ENCODE measurements around the gene NSUN4.

Gene NSUN4

DNA sequence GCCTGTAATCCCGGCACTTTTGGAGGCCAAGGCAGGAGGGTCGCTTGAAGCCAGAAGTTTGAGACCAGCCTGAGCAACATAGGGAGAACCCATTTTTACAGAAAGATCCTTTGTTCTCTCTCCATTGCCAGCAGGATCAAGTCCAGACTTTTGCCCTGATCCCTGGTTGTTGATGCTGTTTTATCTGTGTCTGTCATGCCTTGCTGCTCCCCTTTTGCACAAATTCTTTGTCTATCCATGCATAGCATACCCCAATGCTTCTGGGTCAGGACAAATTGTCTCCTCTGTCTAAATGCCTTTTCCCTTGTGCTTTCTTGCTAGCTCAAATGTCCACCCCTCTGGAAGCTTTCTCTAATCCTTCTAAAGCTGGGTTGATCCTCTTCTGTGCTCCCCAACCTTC lies 28.2 kb downstream of the NSUN4 start:
- no peak for DNase-seq

DNA sequence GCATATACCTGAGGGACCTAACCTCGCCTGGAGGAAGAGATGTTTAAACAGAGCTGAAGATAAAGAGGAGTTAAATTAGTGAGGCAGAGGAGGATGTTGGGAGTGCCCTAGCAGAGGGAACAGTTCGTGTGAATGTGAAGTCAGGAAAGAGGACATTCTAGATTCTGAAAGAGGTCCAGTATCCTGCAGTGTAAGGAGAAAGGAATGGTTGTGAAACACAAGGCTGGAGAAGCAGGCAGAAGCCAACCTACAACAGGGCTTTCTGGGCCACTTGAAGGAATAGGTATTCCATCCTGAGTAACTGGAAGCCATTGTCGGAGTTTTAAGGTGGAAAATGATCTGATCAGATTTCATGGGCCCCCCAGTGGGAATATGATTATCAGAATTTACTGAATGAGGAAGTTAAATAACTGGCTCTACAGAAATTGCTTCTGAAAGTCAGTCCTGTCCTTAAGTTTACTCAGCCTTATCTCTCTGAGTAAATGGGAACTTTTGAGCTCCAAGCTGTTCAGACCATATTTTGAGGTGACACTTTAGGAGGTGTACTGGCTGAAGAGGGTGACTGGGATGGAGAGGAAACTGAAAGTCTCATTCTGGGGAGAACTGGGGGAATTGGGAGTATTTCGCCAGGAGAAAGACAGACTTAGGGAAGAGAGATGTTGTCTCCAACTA lies 29.1 kb downstream of the NSUN4 start:
- no peak for DNase-seq

DNA sequence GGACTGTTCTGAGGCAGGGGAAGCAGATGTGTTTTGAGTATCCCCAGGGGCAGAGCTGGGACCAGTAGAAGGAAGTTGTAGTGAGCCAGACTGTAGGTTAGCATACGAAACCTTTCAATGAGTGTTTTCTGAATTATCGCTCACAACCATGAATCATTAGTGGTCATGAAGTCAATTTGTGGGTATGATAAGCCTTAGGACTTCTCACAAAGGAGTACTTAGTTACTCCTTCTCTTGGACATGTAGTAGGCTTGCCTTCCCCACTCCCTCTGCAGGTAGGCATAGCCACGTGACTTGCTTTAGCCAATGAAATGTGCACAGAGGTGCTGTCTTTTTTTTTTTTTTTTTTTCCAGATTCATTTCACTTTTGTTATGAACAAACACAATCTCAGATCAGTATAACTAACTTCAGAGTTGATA lies 29.6 kb downstream of the NSUN4 start:
- DNase-seq = no peak

DNA sequence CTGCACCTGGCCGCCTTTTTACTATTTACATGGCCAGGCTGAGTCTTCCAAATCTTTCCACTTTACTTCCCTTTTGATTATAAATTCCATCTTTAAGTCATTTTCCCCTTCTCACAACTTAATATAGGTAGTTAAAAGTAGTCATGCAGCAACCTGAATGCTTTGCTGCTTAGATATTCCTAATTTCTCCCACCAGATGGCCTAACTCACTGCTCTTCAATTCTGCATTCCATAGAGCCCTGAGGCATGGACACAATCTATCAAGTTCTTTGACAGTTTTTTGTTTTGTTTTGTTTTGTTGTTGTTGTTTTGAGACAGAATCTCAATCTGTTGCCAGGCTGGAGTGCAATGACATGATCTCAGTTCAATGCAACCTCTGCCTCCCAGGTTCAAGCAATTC lies 31.8 kb downstream of the NSUN4 start:
- no peak for DNase-seq

DNA sequence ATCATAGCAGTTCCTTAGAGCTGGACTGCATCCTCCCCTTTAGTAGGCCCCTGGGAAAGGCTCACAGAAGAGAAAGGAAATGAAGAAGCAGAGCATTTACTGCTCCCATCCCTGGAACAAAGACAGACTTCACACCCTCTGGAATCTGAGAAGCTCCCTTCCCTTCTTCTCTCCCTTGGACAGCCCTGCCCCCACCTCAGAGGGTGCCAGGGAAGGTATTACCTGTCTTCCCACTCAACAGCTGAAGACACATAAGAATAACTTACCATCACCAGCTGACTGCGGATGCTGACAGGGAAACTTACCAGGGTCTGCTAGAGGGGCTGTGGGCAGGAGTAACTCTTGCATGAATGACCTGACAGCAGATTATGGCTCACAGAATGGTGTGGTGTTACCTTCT lies 39.4 kb downstream of the NSUN4 start:
- no peak for DNase-seq

DNA sequence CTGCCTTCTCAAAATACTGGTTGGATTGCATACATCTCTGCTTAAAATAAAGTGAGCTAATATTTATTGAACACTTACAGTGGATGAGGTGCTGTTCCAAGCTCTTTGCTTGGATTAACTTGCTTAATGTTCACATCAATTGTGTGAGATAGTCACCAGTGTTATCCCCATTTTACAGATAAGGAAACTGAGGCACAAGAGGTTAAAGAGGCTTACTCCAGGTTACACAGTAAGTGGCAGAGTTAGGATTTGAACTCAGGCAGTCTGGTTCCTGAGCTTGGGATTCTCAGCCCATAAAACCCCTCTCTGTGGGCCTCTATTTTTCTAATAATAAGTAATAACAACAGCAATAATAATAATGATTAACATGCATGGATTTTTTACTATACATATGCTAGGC lies 39.9 kb downstream of the NSUN4 start:
- DNase-seq = no peak

DNA sequence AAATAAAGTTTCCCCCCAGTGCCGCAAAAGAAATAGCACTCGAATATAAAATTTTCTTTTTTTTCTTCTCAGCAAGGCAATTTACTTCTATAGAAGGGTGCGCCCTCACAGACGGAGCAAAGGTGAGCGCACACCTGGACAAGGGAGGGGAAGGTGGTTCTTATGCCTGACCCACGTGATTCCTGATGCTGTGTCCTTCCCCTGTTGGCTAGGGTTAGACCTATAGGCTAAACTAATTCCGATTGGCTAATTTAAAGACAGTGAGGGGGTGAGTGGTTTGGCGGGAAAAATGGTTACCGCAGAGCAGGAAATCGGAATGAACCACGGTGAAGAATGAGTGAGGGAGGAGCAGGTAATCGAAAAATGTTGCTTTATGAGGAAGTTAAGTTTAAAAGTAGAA lies 52.9 kb downstream of the NSUN4 start:
- no peak for DNase-seq

DNA sequence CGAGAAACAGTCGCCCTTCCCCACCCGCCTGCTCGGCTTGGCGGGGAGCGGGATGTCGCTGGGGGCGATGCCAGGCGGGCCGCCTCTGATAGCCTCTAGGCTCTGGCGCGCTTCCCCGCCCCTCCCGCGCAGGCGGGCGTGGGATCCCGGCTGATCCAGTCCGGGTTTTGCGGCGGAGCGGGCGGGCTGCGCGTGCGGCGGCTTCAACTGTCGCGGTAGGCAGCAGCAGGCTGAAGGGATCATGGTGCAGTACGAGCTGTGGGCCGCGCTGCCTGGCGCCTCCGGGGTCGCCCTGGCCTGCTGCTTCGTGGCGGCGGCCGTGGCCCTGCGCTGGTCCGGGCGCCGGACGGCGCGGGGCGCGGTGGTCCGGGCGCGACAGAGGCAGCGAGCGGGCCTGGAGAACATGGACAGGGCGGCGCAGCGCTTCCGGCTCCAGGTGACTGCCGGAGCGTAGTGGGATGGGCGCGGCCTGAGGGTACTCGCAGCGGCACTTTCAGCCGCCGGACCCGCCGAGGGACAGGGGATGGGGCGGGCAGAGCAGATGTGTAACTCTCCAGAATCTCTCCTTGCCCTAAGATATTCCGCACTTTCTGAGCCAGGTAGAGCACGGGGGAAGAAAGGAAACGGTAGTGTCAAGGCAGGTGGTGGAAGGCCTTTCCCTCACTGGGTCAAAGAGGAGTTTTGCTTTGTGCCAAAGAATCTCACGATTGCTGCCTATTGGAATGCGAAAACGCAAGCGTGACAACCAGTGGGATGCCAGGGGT lies 53.7 kb downstream of the NSUN4 start, which contains the start of gene FAAH:
Gene FAAH (plus strand): TSS at position 210 of the 764 bp plus-strand sequence. CDS start 32 bp downstream, at position 242.
- DNase-seq = no peak

DNA sequence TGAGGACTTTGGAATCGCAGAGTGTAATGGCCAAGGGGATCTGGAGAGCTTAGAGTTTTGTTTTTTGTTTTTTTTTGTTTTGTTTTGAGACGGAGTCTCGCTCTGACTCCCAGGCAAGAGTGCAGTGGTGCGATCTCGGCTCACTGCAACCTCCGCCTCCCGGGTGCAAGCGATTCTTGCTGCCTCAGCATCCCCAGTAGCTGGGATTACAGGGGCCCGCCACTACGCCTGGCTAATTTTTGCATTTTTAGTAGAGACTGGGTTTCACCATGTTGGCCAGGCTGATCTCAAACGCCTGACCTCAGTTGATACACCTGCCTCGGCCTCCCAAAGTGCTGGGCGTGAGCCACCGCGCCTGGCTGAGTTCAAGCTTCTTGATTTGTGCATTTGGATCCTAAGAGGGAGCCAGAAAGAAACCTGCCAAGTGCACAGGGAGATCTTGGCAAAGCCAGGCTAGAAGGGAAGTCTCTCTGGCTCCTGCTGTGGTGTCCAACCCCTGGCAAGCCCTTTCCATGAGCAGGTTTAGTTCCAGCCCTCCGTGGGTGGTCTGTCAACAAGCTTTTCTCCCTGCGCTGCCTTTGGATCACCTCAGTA lies 54.4 kb downstream of the NSUN4 start:
- DNase-seq = no peak

DNA sequence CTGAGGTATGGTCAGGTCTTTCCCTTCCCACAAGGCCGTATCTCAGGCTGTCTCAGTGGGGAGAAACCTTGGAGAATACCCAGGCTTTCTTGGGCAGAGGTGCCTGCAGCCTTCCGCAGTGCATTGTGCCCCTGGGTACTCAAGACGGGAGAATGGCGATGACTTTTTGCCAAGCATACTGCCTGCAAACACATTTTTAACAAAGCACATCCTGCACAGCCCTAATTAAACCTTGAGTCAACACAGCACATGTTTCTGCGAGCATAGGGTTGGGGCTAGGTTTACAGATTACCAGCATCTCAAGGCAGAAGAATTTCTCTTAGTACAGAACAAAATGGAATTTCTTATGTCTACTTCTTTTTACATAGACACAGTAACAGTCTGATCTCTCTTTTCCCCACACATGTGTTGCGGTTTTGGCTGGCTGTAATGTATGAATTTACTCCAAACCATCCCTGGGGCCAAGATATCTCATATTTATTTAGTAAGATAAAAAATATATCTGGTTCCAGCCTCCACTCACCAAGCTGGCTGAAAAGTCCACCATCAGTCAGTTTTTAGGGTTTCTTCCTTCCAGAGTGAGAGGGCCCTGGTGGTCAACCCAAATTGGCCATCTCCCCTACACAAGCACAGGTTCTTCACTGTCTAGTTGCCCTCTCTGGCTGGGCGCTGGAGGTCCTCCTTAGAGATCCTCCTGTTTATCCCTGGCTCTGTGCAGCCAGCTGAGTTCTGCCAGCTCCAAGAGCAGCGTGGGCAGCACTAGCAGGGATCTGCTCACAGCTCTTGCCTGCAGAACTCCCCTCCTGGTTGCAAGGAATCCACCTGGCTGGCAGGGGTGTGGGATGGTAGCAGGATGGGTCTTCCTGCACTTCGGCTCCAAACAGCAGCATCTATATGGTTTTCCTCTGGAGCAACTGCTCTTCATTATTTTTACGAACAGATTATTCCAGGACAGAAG lies 56.1 kb downstream of the NSUN4 start:
- DNase-seq = no peak

DNA sequence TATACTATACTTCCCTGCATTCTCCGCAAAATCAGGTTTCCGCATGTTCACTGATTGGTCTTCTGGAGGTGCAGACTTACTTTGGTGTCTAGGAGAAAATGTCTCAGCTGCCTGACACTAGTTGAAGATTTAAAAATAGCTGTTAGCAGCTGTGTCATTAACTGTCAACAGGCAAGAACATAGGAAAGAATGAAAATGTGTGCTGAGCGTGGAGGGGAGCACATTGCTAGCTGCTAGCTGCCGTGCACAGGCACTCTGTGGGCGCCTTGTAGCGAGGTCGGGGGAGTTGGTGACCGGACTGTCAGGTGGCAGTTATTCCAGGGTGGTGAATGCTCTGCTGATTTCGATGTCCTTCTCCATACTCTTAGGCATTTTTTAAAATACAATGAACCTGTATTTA lies 58.7 kb downstream of the NSUN4 start:
- DNase-seq = no peak

DNA sequence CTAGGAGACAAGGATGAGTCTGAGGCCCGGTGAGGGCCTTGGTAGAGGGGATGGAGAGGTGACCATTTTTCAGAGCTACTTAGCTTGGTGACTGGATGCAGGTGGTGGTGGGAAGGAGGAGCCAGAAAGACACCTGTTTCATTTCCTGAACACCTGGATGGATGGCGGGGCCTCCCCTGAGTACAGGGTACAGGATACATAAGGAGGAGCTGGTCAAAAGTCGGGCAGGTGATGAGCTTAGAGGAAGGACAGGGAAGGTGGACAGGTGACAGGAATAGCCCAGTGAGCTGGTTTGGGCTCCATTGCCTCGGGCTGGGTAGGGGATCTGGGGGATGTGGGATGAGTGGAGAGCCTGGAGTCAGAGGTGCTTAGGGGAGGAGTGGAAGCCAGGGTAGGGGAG lies 59.8 kb downstream of the NSUN4 start:
- no peak for DNase-seq

DNA sequence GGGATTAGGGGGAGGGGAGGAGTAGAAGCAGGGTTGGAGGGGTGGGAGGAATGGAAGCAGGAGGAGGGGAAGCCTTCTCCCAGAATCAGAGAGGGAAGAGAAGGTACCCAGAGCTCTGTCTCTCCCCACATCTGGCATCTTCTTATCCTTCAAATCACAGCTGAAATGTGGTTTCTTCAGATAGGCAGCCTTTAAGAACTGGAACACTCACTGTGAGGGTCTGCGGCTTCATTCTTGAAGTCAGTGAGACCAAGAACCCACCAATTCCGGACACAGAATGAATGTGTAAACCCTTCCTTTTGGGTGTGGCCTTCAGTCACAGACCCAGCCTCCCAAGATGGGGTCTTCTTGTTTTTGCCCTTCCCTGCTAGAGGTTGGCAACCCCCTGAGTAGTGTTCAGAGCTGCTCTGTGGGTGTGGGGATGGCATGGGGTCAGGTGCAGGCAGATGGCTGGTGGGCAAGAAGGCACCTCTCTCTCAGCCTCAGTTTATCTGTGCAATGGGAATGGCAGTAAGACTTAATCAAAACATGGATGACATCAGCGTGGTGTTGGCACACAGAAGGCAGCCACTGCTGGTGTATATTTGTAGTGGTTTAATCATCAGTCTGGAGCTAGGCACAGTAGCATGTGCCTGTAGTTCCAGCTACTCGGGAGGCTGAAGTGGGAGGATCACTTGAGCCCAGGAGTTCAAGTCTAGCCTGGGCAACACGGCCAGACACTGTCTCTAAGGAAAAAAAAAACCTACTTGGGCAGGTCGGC lies 60.7 kb downstream of the NSUN4 start:
- no peak for DNase-seq

DNA sequence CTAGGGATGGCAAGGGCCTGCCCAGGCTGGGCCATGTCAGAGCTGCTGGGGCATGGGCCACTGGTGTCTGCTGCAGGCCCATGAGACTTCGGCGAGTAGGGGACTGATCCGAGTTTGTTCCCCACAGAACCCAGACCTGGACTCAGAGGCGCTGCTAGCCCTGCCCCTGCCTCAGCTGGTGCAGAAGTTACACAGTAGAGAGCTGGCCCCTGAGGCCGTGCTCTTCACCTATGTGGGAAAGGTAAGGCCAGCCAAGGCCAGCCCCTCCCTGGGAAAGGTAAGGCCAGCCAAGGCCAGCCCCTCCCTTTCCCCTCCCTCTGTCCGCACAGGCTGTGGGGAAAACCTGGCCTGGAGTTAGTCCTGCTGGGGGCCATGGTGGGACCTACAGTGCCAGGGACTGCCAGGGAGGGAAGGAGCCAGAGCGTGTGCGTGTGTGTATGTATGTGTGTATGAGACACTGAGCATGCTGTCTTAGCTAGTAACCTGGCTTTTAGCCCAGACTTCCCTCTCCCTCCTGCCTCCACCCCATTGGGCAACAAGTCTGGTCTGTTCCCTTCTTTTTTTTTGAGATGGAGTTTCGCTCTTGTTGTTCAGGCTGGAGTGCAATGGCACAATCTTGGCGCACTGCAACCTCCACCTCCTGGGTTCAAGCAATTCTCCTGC lies 61.5 kb downstream of the NSUN4 start:
- DNase-seq = no peak

DNA sequence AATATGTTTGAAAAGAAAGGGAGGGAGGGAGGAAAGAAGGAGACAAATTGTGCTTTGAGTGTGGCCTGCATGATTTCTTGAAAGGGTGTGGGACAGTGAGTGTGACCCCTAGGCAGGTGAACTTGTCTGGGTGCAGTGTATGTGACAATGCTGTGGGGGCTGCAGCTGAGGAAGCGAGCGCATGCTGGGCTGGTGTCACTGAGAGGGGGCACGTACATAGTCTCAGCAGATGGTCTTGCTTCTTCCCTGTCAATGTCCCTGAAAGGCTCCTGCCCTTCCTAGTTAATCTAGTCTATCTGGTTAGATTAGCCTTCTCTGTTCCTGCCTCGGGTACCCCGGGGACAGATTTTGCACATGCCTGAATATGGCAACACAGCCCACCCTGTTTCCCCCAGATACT lies 63.3 kb downstream of the NSUN4 start:
- no peak for DNase-seq

DNA sequence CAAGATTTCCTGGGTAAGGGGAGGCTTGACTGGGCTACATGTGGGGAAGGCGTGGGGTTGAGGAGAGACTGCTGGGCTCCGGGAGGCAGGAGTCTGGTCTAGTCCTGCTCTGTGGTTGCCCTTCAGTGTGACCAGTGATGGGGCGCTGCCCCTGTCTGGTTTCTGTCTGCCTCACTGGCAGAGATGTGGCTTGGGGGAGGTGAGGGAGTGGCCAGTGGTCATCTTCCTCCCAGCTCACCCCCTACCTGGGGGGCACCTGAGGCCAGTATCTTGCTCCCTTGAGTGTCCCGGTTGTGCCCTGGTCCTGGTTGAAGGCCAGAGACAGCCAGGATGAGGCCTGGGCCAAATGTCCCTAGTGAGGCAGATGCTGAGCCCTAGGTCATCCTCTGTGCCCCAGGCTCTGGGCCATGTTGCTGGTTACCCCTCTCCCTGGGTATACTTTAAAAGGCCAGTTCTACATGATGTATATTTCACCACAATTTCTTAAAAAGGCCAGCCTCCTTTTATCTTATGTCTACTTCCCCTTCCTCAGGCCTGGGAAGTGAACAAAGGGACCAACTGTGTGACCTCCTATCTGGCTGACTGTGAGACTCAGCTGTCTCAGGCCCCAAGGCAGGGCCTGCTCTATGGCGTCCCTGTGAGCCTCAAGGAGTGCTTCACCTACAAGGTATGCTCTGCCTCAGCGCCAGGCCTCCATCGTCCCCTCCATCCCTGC lies 64.0 kb downstream of the NSUN4 start:
- no peak for DNase-seq

DNA sequence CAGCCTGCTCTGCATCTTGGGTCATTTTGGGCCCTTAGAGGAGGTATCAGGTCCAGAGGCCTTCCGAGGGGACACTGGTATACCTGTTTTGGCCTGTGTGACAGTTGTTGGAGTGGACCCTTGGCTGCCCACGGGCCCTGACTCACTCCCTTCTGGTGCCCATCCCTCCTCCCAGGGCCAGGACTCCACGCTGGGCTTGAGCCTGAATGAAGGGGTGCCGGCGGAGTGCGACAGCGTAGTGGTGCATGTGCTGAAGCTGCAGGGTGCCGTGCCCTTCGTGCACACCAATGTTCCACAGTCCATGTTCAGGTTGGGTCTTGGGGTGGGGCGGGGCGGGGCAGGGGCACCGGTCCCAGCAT lies 64.6 kb downstream of the NSUN4 start:
- DNase-seq = no peak

DNA sequence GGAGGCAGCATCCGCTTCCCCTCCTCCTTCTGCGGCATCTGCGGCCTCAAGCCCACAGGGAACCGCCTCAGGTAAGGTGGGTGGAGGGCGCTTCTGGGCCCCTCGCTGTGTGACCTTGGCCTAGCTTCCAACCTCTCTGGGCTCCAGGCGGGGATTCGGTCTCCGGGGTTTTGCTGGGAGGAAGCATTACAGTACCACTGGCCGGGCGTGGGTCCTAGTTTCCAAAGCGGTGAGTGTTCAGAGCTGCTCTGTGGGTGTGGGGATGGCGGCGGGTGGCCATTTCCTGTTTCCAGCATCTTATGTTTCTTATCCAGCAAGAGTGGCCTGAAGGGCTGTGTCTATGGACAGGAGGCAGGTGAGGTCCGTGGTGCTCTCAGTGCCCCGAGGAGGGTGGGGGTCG lies 65.1 kb downstream of the NSUN4 start:
- DNase-seq = no peak

DNA sequence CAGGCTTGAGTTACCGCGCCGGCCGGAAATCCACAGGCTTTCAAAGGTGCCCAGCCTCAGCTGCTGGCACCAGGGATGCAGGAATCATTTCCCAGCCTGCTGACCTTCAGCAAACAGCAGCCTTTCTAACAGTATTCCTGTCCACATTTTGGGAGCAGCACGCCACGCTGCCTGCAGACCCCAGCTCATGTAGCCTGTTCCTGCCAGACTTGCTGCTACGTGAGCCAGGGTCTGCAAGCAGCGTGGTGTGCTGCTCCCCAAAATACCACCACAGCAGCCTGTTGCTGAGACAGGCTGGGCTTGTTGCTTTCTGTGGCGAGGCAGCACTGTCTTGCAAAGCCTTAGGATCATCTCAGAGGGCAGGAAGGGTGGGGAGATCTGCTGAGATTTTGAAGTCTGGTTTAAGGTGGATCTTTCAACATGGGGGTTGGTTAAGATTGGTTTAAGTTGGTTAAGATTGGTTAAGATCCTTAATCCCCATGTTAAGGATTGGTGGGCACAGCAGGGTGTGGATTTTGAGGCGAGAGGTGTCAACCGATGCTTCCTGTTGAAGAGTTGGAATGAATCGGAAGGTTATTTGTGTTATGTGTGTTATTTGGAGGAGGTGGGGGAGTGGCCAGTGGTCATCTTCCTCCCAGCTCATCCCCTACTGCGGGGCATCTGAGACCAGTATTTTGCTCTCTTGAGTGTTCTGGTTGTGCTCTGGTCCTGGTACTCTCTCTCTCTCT lies 66.4 kb downstream of the NSUN4 start:
- no peak for DNase-seq

DNA sequence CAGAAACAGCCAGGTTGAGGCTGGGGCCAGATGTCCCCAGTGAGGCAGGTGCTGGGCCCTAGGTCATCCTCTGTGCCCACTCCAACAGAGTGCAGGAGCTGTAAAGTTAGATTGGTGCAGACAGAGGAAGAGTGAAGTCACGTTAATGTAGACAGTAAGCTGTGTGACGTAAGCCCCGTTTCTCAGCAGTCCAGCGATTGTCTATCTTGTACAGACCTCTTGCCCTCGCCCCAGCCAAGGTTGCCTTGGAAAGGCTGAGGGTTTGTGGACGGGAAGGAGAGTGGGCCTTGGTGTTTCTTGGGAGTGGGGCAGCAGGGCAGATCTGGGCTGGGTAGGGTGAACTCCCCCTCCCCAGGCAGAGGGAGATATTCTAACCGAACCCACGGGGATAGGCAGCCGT lies 67.0 kb downstream of the NSUN4 start:
- DNase-seq = no peak

All from NCI-H1048 (cell line).